COLO829 (cell line): ENCODE data around the gene ESPN.
"Not testable (repeated sequence)": the region's sequence is repeated elsewhere in the genome, so short reads cannot be mapped to it uniquely, and the experiment has no call there.

ENCODE experiments used
- DNase-seq: peaks from one replicate; pipeline ENCODE4 v3.0.0; 2012; ENCODE audit warnings: low spot score

The ESPN gene

DNA sequence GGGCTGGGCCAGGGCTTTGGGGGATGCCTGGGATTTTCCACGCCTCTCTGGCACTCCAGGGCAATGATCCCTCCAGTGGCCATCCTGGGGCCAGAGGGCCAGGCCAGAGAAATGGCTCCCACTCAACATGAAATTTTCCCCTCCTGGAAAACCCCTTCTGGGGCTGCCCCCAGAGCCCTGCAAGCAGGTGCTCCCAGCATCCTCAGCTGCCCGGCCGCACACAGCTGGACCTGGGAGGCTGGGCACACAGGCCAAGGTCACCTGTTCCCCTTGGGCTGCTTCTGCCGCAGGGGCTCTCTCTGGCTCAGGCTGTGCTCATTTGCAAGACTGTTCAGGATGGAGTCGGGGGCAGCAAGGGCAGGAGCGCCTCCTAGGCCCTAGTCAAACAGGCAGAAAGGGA is 3.9 kb downstream of the ESPN start:
- not testable (repeated sequence) for DNase-seq

DNA sequence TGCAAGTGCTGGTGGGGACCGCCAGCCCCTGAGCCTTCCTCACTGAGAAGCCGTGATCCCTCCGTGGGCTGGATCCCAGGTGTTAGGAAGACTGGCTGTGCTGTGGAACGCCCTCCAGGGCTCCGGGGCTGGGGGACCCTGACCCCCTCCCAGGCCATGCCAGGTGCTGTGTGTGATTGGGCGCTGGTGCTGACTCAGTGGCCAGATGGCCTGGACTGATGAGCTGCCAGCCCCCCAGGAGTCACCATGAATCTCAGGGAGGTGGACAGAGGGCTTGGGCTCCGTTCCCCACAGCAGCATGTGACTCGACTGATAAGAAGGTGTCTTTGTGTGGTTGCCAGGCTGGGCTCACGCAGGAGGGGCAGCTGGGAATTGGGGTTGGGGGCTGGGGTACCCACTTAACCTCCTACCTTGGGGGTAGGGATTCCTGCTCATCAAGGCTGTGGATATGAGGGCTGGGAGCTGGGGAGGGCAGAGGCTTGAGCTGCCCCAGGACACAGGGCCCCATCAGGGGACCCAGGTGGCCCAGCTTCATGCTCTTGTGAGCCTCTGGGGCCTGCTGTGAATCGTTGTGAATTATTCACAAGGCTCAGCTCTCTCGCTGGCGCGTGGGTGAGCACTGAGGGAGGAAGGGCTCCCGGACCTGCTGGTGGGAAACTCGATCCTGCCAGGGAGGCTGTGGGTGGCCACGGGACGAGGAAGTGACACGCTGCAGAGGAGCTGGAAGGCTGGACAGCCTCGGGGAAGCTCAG is 5.3 kb downstream of the ESPN start:
- not testable (repeated sequence) for DNase-seq

DNA sequence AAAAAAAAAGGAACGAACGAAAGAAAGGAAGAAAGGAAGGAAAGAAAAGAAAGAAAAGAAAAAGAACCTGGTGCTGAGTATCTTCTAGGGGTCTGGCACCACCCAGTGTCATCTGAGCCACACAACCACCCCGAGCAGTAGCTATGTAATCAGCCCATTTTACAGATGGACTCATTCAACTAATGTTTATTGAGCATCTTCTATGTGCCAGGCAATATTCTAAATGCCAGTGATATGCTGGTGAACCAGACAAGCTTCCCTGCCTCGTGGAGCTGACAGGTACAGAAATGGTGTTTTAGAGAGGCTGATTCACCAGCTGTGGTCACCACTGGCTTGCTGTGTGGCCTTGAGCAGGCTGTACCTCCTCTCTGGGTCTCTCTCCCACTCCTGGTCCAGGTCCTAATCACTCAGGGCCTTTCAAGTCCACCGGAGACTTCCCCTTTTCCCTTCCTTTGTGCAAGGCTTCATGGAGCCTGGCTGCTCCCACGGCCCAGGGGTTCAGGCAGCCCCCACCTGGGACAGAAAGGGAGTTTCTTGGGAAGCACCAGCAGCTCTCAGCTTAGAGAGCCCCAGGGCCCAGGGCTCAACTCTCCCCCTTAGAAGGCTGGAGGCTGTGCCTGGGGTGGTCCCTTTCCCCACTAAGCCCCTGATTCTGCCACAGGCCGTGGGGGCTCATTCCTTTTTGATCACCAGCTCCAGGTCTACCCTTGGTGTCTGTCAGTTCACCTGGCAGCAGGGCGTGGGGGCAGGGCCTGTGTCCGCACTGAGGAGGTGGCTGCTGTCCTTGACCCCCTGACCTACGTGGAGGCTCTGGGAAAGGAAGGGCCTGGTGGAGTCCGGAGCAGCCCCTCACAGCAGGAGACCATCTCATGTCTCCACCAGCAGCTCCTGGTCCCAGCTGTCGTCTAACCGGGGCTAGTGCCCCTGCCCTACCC is 7.3 kb downstream of the ESPN start:
- DNase-seq, result not testable (repeated sequence)

DNA sequence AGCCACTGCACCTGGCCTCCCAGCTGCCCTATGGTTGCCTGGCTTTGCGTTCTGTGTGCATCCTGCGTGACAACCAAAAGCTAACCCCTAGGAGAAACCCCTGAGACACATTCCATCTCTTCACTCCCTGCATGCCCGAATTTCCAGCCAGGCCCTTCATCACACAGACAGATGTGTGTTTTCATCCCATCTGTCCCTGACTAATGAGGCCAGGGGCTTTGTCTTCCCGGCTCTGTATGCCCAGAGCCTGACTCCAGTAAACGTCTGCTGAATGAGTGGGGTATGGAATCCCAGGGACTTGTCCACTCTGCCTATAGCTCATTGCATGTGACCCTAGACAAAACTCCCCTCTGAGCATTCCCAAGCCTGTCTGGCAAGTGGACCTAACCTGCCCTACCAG is 9.6 kb downstream of the ESPN start:
- DNase-seq, result no peak

DNA sequence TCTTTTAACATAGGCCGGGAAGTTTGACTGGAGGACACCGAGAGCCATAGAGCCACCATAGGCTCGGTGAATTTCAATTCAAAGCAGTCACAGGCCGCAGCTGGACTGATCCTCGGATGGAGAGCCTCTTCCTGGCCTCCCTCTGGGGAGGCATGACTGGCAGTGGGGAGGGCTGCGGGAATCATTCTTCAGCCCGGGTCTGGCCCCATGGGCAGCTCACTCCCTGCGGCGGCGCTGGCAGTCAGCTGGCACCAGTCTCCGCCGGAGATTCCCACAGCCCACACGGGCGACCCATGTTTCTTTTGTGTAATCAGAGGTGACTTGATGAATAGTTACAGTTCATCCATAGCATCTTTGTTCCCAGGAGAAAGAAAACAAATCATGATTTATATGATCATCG is 10.6 kb downstream of the ESPN start:
- DNase-seq, result no peak

DNA sequence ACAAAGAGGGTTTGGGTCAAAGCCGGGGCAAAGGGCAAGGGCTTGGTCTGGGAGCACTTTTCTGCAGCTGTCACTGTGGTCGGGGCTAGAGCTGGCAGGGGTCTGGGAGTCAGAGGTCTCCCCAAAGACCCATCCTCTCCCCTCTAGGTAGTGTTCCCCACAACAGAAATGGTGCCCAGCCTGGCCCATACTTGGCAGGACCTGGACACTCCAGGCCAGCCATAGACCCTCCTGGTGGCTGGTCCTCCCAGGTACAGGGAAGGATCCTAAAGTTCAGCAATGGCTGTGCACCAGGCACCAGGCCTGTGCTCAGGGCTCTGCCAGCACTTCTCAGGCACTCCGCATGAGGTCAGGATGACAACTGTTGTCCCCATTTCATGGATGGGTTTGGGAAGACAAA is 11.0 kb downstream of the ESPN start:
- DNase-seq, result no peak

DNA sequence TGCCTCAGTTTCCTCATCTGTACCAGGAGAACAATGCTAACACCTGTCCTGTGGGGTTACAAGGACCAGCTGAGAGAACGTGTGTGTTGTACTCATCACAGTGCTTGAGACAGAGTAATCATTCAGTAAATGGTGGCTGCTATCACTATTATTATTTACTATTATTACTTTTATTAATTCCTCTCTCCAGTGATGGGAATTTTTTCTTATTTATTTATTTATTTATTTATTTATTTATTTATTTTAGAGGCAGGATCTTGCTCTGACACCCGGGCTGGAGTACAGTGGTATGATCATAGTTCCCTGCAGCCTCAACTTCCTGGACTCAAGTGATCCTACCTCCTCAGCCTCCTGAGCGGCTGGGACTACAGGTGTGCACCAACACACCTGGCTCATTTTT is 11.7 kb downstream of the ESPN start:
- DNase-seq, result not testable (repeated sequence)

DNA sequence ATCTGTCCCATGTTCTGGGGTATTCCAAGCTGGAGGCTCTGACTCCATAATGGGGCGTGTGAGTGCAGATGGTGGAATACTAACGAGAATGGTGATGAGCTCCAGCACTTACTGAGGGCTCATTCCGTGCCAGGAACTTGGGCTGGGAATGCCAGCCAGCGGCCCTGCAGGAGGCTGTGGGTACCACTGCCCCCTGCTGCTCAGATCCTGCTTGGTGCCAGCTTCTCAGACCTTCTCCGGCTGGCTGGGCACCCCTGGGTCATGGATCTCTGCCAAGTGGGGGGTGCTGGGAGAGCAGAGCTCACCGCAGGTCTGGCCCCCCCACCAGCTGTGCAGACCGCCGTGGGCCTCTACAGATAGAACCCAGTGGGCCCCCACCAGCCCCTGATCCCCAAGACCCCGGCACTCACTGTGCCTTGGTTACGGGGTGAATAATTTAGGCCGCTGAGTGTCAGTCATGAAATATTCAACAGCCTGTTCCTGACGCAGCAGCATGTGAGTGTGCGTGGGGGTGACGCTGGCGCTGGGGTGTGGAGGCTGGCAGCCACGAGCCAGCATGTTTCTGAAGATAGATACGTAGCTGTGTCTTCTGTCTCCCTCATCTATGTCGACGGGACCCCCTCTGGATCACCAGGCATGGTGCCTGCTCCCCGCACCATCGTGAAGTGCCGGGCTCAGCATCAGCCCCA is 12.6 kb downstream of the ESPN start:
- DNase-seq, result not testable (repeated sequence)

DNA sequence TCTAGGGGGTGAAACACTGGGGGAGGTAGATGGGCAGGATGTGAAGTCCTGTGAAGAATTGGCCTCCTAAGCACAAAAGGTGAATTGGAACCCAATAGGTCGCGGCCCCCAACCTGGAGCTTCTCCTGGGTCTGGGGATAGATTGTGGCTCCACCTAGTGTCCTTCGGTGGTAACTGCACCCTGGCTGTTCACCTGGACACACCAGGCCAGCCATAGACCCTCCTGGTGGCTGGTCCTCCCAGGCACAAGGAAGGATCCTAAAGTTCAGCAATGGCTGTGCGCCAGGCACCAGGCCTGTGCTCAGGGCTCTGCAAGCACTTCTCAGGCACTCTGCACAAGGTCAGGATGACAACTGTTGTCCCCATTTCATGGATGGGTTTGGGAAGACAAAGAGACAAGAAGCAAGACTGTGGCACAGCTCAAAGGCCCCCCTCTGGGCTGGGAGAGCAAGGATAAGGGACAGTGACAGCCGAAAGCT is 13.5 kb downstream of the ESPN start:
- peak; percentile 52 for DNase-seq

DNA sequence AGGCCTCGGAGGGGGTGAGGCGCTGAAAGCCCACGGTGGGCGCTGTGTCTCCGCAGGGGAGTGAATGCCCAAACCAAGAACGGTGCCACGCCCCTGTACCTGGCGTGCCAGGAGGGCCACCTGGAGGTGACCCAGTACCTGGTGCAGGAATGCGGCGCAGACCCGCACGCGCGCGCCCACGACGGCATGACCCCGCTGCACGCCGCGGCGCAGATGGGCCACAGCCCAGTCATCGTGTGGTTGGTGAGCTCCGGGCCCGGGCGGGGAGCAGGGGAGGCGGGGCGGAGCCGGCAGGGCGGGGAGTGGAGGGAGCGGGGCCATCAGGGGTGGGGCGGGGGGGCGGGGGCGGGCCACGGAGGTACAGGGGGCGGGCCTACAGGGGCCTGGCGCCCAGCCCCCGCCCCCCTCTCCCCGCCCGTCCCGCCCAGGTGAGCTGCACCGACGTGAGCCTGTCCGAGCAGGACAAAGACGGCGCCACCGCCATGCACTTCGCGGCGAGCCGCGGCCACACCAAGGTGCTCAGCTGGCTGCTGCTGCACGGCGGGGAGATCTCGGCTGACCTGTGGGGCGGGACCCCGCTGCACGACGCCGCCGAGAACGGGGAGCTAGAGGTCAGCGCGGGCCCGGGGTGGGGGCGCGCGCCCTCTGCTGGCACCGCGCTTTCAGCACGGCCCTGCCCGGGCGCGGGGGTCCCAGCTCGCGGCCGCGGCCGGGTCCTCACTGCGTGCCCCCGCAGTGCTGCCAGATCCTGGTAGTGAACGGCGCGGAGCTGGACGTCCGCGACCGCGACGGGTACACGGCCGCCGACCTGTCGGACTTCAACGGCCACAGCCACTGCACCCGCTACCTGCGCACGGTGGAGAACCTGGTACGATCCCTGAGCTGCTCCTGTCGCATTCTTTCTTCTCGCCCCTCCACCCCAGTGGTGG is 15.9 kb downstream of the ESPN start:
- DNase-seq, result no peak

DNA sequence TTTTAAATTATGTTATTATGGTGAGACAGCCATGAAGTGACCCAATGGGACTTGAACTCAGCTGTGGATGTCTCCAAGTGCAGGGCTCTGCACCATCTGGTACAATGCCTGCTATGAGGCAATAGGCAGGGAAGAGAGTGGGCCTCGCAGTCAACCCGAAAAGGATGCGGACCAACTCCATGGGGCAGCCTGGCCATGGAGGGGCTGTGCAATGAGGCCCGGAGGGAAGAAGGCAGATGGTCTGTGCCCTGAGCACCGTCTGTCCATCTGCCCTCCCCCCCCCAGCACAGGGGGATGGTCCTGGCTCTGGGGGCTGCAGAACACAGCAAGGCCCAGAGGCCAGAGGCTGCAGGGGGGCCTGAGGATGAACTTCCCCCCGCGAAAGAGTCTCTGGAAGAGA is 17.0 kb downstream of the ESPN start:
- DNase-seq, result no peak

DNA sequence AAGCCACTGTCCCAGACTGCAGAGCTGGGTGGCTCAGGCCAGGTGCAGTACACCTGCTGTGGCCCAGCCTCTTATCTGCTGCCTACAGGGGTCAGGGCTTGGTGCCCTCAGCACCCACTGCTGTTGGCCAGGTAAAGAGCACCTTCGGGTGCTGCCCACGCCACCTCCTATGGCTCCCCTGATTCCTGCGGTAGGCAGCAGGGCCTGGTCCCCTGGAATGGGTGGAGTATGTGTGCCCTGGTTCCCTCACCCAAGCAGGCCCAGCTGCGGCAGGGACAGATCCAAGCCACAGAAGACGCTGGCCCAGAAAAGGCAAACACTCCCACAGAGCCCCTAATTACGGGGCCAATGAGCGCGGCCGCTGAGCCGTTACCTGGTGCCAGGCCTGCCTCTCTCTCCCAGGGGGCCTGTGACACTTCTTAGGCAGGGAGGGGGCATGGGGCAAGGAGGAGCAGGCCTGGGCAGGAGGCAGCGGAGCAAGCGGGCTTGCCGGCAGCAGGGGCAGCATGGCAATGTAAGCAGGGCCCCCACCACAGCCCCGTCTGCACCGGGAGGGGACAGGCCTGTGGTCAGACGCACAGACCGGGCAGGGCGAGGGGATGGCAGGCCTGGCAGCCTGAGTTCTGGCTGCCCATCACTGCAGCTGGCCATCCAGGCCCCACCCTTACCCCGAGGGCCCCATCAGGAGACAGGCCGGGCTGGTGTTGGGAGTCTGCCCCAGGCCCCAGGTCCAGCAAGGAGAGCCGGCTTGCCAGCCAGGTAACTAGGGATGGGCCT is 19.0 kb downstream of the ESPN start:
- no peak for DNase-seq

DNA sequence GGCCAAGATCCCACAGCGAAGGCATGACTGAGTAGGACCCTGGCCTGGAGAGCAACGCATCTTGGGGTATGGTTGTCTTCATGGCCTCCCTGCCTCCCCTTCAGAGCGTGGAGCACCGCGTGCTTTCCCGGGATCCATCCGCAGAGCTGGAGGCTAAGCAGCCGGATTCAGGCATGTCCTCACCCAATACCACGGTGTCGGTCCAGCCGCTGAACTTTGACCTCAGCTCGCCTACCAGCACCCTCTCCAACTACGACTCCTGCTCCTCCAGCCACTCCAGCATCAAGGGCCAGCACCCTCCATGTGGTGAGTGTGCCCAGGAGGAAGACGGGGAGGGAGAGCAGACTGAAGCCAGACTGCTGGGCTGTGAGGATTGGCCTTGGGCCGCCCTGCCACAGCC is 19.8 kb downstream of the ESPN start:
- no peak for DNase-seq

DNA sequence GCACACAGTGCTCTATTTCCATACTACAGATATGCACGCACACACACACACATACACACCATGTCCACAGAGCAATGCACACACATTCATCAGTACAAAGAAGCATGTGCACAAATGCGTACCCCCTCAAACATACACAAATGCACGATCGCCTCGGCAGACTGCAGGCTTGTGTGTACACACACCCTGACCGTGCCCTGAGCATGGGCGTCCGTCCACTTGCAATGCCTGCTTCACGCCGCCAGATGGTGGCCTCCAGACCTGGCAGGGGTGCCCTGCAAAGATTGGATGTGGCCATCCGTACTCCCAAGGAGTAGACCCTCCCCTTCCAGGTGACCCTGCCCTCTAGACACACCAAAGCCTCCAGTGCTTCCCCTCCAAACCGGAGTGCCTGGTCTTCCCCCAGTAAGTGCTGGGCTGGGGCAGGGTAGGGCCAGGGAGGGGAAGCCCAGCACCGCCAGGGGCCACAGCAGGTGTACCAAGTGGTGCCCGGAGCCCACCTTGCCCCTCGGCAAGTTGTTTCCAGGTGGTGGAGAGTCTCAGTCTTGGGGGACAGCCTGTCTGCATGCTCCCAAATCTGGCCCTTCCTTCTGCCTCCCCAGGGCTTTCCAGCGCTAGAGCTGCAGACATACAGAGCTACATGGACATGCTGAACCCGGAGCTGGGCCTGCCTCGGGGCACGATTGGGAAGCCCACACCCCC is 20.6 kb downstream of the ESPN start:
- no peak for DNase-seq

DNA sequence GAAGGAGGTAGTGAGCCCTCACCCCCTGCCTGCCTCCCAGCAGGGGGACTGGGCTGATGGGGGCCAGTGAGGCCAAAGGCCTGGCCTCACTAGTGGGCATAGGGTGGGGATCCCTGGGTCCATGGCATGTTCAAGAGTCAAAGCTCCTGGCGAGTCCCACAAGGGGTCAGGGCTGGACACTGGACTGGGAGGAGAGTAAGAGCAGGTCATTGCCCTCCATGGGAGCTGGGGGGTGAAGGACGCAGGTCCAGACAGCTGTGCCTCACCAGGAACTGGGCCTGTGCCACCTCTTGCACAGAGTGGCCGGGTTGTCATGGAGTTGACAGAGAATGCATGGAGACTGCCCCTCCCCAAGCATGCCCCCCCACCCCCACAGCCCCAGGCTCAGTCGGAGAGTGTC is 21.4 kb downstream of the ESPN start:
- not testable (repeated sequence) for DNase-seq

DNA sequence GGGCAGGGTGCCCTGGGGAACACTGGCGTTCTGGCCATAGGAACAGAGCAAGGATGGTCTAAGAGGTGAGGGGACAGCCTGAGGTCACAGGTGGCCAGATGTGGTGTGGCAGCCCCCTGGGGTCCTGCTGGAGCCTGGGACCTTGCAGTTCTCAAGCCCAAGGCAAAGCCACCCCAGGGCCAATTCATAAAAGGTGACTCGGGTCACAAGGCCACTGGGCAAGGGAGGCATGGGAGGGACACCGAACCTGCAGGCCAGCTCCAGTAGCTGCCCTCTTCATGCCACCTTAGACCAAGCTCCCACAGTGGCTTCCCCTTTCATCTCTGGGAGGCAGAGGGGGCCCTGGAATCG is 22.1 kb downstream of the ESPN start:
- DNase-seq, result no peak

DNA sequence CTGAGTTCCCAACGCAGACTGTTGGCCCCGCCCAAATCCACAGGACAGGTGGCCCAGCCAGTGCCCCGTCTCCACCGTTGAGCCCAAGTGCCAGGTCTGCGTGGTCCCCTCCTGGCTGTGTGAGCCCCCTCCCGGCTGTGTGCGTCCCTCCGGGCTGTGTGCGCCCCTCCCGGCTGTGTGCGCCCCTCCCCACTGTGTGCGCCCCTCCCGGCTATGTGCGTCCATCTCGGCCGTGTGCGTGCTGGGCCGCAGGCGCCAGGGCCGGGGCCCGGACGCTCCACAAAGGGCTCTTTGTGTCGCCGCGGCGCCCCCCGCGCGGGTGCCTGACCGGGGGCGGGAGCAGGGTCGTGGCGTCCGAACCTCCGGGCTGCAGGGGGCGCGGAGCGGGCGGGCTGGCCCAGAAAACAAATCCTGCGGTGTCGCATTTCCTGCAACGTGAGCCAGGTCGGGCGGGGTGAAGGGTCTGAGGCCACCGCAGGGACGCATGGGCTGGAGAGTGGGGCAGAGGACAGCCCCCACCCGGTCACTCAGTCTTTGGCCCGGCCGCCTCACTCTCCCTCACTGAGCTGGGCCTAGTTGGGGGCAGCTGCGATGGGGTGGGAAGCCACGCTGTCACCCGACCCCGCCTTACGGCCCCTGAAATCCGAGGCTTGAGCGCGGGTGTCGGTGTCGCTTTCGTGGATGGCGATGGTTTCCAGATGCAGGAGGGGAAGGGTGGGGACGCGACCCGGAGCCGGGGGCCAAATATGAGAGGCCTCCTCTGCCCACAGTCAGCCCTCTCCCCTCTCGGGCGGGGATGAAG is 22.6 kb downstream of the ESPN start:
- no peak for DNase-seq

DNA sequence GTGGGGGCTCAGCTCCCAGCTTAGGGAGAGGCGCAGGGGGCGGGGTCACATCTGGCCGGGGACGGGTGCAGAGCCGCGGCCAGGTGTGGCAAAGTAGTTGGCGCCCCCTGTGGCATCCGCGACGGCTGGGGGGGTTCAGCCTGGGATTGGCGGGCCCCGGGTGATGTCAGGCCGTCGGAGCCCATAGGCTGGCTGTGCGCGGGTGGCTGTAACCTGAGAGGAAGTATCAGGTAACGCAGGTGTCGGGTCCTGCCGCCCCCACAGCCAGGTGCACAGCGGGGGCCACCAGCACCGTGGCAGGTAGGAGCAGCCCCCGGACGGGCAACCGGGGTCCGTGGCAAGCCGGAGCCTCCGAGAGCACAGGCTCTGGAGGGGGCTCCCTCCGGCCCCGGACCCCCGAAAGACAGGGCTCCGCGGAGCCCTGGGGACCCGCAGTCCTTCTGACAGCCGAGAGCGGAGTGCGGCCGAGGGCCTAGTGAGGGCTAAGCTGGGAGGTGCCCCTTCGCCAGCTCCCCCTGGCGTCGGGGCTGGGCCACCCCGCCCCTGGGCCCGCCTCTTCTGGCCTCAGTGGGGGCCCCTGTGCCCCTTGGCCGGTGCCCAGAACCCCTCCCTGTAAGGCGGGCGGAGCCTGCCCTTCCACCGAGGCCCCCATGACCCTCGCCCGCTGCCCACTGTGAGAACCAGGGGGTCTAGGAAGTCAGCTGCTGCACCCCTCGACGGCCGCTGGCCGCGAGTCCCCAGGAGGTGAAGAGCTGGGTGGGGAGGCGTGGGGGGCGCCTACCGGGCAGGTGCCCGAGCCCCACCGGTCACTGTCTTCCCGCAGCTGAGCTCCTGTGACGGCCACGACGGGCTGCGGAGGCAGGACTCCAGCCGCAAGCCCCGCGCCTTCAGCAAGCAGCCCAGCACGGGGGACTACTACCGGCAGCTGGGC is 23.5 kb downstream of the ESPN start:
- DNase-seq, result no peak
